ENCODE results near the gene RPS18. TPM values are rescaled to one million over a fixed set of nuclear protein-coding genes. Genes with fewer than 3 reads are reported as not detected.

Gene RPS18
- total RNA-seq, 2 donors from 2014 or later = 2,541 to 3,009 TPM

- H3K9ac ChIP-seq (ENCODE audit: extremely low read depth, low read length, poor library complexity, severe bottlenecking) = no peak overlapping the region
- no peaks in the 10 kb centered on the region for H3K9me3 Mint-ChIP-seq
- H3K27me3 ChIP-seq (ENCODE audit: control insufficient read depth, insufficient read depth, low read length, poor library complexity, severe bottlenecking) = no peaks in the 10 kb centered on the region
- TF ChIP-seq, protein P1, sequence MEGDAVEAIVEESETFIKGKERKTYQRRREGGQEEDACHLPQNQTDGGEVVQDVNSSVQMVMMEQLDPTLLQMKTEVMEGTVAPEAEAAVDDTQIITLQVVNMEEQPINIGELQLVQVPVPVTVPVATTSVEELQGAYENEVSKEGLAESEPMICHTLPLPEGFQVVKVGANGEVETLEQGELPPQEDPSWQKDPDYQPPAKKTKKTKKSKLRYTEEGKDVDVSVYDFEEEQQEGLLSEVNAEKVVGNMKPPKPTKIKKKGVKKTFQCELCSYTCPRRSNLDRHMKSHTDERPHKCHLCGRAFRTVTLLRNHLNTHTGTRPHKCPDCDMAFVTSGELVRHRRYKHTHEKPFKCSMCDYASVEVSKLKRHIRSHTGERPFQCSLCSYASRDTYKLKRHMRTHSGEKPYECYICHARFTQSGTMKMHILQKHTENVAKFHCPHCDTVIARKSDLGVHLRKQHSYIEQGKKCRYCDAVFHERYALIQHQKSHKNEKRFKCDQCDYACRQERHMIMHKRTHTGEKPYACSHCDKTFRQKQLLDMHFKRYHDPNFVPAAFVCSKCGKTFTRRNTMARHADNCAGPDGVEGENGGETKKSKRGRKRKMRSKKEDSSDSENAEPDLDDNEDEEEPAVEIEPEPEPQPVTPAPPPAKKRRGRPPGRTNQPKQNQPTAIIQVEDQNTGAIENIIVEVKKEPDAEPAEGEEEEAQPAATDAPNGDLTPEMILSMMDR (conservative IDR thresholded peaks at IDR 0.05) = no peak
- H3K36me3 ChIP-seq (ENCODE audit: control insufficient read depth, insufficient read depth, low read length) = peaks cover 30% of the 10 kb centered on the region
- H3K27ac ChIP-seq (ENCODE audit: low read depth, low read length) = no peak overlapping the region
- peak overlapping the region; percentile 97 for H3K4me3 ChIP-seq (ENCODE audit: low read length)
- H3K27me3 Mint-ChIP-seq (ENCODE audit: insufficient read depth) = no peaks in the 10 kb centered on the region
- H3K4me1 ChIP-seq (ENCODE audit: control insufficient read depth, insufficient read depth, low read length) = peaks cover 17% of the 10 kb centered on the region
- no peaks in the 10 kb centered on the region for H3K9me3 ChIP-seq (ENCODE audit: control insufficient read depth, low read length)
- H3K4me3 Mint-ChIP-seq = peak overlapping the region; percentile 98
- 84 to 88% methylated on average over 9 of the region's 9 CpGs for WGBS, 2 experiments (ENCODE audit: insufficient coverage in 1 of 2, insufficient read length in 1 of 2)
- peak overlapping the region; percentile 78 for H3K27ac Mint-ChIP-seq
- peaks cover 37% of the 10 kb centered on the region for H3K4me1 Mint-ChIP-seq
- peaks cover 34% of the 10 kb centered on the region for H3K36me3 Mint-ChIP-seq (ENCODE audit: low read depth)
- DNase-seq = no peak
Observed at GRCh38 chr6:33321227-33321626, 49.4 kb downstream of the RPS18 start.

GRCh38 chr6:33323623-33323948 is 51.7 kb downstream of the RPS18 start:
- Mint-ChIP-seq H3K4me3 (peak overlapping the region; percentile 98), H3K36me3 (ENCODE audit: low read depth) (peaks cover 29% of the 10 kb centered on the region), H3K4me1 (peaks cover 32% of the 10 kb centered on the region), H3K27me3 (ENCODE audit: insufficient read depth) (no peaks in the 10 kb centered on the region), H3K9me3 (no peaks in the 10 kb centered on the region), H3K27ac (peak overlapping the region; percentile 98)
- DNase-seq = no peak
- H3K27me3 ChIP-seq (ENCODE audit: control insufficient read depth, insufficient read depth, low read length, poor library complexity, severe bottlenecking) = no peaks in the 10 kb centered on the region
- no peaks in the 10 kb centered on the region for H3K9me3 ChIP-seq (ENCODE audit: control insufficient read depth, low read length)
- 0 to 11% methylated on average over 2 to 12 of the region's 12 CpGs for WGBS, 2 experiments (ENCODE audit: insufficient coverage in 1 of 2, insufficient read length in 1 of 2)
- TF ChIP-seq, protein P1 (conservative IDR thresholded peaks at IDR 0.05) = no peak
- peak overlapping the region; percentile 97 for H3K4me3 ChIP-seq (ENCODE audit: low read length)
- peaks cover 14% of the 10 kb centered on the region for H3K4me1 ChIP-seq (ENCODE audit: control insufficient read depth, insufficient read depth, low read length)
- H3K27ac ChIP-seq (ENCODE audit: low read depth, low read length) = no peak overlapping the region
- peaks cover 28% of the 10 kb centered on the region for H3K36me3 ChIP-seq (ENCODE audit: control insufficient read depth, insufficient read depth, low read length)
- H3K9ac ChIP-seq (ENCODE audit: extremely low read depth, low read length, poor library complexity, severe bottlenecking) = no peak overlapping the region

DNA sequence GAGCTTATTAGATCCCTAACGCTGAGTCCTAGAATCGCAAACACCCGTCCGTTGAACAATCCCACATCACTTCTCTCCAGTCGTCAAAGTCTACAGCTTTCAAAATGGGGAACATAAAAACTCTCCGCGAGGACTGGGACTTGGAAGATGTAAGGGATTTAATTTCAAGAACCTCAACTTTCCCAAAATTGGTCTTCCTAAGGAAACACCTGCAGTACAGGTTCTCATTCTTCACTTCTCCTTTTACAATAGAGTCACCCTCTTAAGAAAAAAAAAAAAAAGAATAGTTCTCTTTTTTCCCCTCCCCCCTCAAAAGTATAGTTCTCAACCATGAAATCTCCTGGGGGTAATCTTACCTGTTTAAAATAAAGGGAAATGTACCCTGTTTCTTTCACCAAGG is 52.2 kb downstream of the RPS18 start:
- Mint-ChIP-seq H3K27me3 (ENCODE audit: insufficient read depth) (peaks cover under 1% of the 10 kb centered on the region), H3K4me1 (peaks cover 26% of the 10 kb centered on the region), H3K36me3 (ENCODE audit: low read depth) (peaks cover 23% of the 10 kb centered on the region), H3K27ac (no peak overlapping the region), H3K4me3 (peak overlapping the region; percentile 98), H3K9me3 (no peaks in the 10 kb centered on the region)
- WGBS, 2 experiments (ENCODE audit: insufficient coverage in 1 of 2, insufficient read length in 1 of 2) = 67 to 92% methylated on average over 2 to 7 of the region's 7 CpGs
- DNase-seq = no peak
- H3K27me3 ChIP-seq (ENCODE audit: control insufficient read depth, insufficient read depth, low read length, poor library complexity, severe bottlenecking) = no peaks in the 10 kb centered on the region
- H3K9ac ChIP-seq (ENCODE audit: extremely low read depth, low read length, poor library complexity, severe bottlenecking) = no peak overlapping the region
- no peak overlapping the region for H3K27ac ChIP-seq (ENCODE audit: low read depth, low read length)
- peak overlapping the region; percentile 97 for H3K4me3 ChIP-seq (ENCODE audit: low read length)
- H3K4me1 ChIP-seq (ENCODE audit: control insufficient read depth, insufficient read depth, low read length) = peaks cover 13% of the 10 kb centered on the region
- TF ChIP-seq, protein P1 (conservative IDR thresholded peaks at IDR 0.05) = no peak
- no peaks in the 10 kb centered on the region for H3K9me3 ChIP-seq (ENCODE audit: control insufficient read depth, low read length)
- H3K36me3 ChIP-seq (ENCODE audit: control insufficient read depth, insufficient read depth, low read length) = peaks cover 23% of the 10 kb centered on the region

Small RNAs within 50 kb of the gene (microRNA-seq; reads per million reads assigned to microRNA genes)
- gene MIR6834 (ENCODE audit: borderline microRNAs expressed) (not detected), gene MIR6873 (ENCODE audit: borderline microRNAs expressed) (not detected)

Other genes starting within 250 kb of the RPS18 start
- gene HLA-DPA1, start 198.4 kb upstream of the RPS18 start, total RNA-seq = 1 to 10 TPM; 1.7 to 1.9 TPM
- 10 to 100 TPM; 13.5 to 20.6 TPM for gene HLA-DPB1, start 196.1 kb upstream of the RPS18 start, total RNA-seq
- gene COL11A2, start 79.6 kb upstream of the RPS18 start, total RNA-seq = 1 to 10 TPM; 1.3 to 2.8 TPM
- 10 to 100 TPM; 24.8 to 27.2 TPM for gene RXRB, start 71.4 kb upstream of the RPS18 start, total RNA-seq
- gene SLC39A7, start 71.2 kb upstream of the RPS18 start, total RNA-seq = 100 to 1,000 TPM; 123 to 163 TPM
- gene HSD17B8, start 67.4 kb upstream of the RPS18 start, total RNA-seq = 1 to 10 TPM; 5.7 to 6.8 TPM
- 10 to 100 TPM; 31.0 to 31.8 TPM for gene RING1, start 63.6 kb upstream of the RPS18 start, total RNA-seq
- gene VPS52, start 199 bp upstream of the RPS18 start, total RNA-seq = 10 to 100 TPM; 51.4 to 63.9 TPM
- gene B3GALT4, start 5.0 kb downstream of the RPS18 start, total RNA-seq = 1 to 10 TPM; 3.9 to 5.5 TPM
- 10 to 100 TPM; 42.9 to 62.5 TPM for gene WDR46, start 17.2 kb downstream of the RPS18 start, total RNA-seq
- 10 to 100 TPM; 69.9 to 86.4 TPM for gene PFDN6, start 17.5 kb downstream of the RPS18 start, total RNA-seq
- 10 to 100 TPM; 85.6 to 98.0 TPM for gene RGL2, start 26.9 kb downstream of the RPS18 start, total RNA-seq
- gene TAPBP, start 42.0 kb downstream of the RPS18 start, total RNA-seq = 10 to 100 TPM in 1 of 2 donors, 1 to 10 TPM in 1; 7.0 to 11.1 TPM
- 10 to 100 TPM; 15.2 to 19.8 TPM for gene ZBTB22, start 45.7 kb downstream of the RPS18 start, total RNA-seq
- 10 to 100 TPM; 51.2 to 52.6 TPM for gene DAXX, start 50.9 kb downstream of the RPS18 start, total RNA-seq
- gene KIFC1, start 119.7 kb downstream of the RPS18 start, total RNA-seq = 10 to 100 TPM; 56.6 to 94.3 TPM
- gene PHF1, start 138.9 kb downstream of the RPS18 start, total RNA-seq = 10 to 100 TPM; 71.4 to 75.7 TPM
- gene CUTA, start 146.0 kb downstream of the RPS18 start, total RNA-seq = 100 to 1,000 TPM; 198 to 219 TPM
- gene SYNGAP1, start 148.0 kb downstream of the RPS18 start, total RNA-seq = 10 to 100 TPM; 90.2 to 94.2 TPM
- gene ZBTB9, start 182.5 kb downstream of the RPS18 start, total RNA-seq = 10 to 100 TPM; 18.0 to 20.6 TPM